ENCODE data around the gene LCMT1. TPM values are rescaled to one million over a fixed set of nuclear protein-coding genes. Genes with fewer than 3 reads are reported as not detected.

The LCMT1 gene
- total RNA-seq, 3 donors from 2014 or later = 26.9 to 38.3 (median 30.4) TPM

- H3K9me3 ChIP-seq = no peaks in the 10 kb centered on the region
- H3K27me3 ChIP-seq = no peaks in the 10 kb centered on the region
- H3K27ac ChIP-seq = no peak overlapping the region
- no peaks in the 10 kb centered on the region for H3K4me1 ChIP-seq
- DNase-seq (ENCODE audit: low spot score in 2 of 2) = no peak
- no peaks in the 10 kb centered on the region for H3K36me3 ChIP-seq
- intact Hi-C loops (cut with DNase I; ENCODE audit: low total_unique reads) = no loop called here
- no peak for TF ChIP-seq POLR2AphosphoS5 (IDR thresholded peaks at IDR 0.05)
- TF ChIP-seq POLR2A (IDR thresholded peaks at IDR 0.05) = no peak
- TF ChIP-seq, protein P1, sequence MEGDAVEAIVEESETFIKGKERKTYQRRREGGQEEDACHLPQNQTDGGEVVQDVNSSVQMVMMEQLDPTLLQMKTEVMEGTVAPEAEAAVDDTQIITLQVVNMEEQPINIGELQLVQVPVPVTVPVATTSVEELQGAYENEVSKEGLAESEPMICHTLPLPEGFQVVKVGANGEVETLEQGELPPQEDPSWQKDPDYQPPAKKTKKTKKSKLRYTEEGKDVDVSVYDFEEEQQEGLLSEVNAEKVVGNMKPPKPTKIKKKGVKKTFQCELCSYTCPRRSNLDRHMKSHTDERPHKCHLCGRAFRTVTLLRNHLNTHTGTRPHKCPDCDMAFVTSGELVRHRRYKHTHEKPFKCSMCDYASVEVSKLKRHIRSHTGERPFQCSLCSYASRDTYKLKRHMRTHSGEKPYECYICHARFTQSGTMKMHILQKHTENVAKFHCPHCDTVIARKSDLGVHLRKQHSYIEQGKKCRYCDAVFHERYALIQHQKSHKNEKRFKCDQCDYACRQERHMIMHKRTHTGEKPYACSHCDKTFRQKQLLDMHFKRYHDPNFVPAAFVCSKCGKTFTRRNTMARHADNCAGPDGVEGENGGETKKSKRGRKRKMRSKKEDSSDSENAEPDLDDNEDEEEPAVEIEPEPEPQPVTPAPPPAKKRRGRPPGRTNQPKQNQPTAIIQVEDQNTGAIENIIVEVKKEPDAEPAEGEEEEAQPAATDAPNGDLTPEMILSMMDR (IDR thresholded peaks at IDR 0.05) = no peak
- H3K4me3 ChIP-seq = no peak overlapping the region
Measured at GRCh38 chr16:25198021-25198420, 86.5 kb downstream of the LCMT1 start.

DNA sequence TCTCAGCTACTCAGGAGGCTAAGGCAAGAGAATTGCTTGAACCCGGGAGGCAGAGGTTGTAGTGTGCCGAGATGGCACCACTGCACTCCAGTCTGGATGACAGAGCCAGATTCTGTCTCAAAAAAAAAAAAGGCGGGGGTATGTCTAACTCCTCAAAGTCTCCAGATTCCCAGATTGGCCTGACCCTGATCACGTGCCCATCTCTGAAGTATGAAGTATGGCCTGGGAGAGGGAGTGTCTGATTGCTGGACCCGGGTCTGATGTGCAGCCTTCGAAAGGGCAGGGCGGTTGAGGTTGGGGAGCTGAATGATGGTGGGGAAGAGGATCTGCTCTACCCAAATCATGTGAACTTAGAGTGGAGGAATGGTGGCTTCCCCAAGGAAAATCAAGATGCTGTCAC lies 87.9 kb downstream of the LCMT1 start:
- Histone ChIP-seq H3K9me3 (no peaks in the 10 kb centered on the region), H3K27ac (no peak overlapping the region), H3K36me3 (no peaks in the 10 kb centered on the region), H3K4me3 (no peak overlapping the region), H3K4me1 (no peaks in the 10 kb centered on the region), H3K27me3 (no peaks in the 10 kb centered on the region)
- TF ChIP-seq, protein P1 (IDR thresholded peaks at IDR 0.05) = no peak
- TF ChIP-seq POLR2A (IDR thresholded peaks at IDR 0.05) = no peak
- no peak for TF ChIP-seq POLR2AphosphoS5 (IDR thresholded peaks at IDR 0.05)
- intact Hi-C loops (cut with DNase I; ENCODE audit: low total_unique reads) = no loop called here
- no peak for DNase-seq (ENCODE audit: low spot score in 2 of 2)

- Histone ChIP-seq H3K36me3 (no peaks in the 10 kb centered on the region), H3K27me3 (no peaks in the 10 kb centered on the region), H3K4me3 (no peak overlapping the region), H3K4me1 (no peaks in the 10 kb centered on the region), H3K9me3 (no peaks in the 10 kb centered on the region), H3K27ac (no peak overlapping the region)
- TF ChIP-seq POLR2A (IDR thresholded peaks at IDR 0.05) = no peak
- no peak for TF ChIP-seq POLR2AphosphoS5 (IDR thresholded peaks at IDR 0.05)
- TF ChIP-seq, protein P1 (IDR thresholded peaks at IDR 0.05) = no peak
- intact Hi-C loops (cut with DNase I; ENCODE audit: low total_unique reads) = no loop called here
- no peak for DNase-seq (ENCODE audit: low spot score in 2 of 2)
Measured at GRCh38 chr16:25210758-25211157, 99.2 kb downstream of the LCMT1 start.

DNA sequence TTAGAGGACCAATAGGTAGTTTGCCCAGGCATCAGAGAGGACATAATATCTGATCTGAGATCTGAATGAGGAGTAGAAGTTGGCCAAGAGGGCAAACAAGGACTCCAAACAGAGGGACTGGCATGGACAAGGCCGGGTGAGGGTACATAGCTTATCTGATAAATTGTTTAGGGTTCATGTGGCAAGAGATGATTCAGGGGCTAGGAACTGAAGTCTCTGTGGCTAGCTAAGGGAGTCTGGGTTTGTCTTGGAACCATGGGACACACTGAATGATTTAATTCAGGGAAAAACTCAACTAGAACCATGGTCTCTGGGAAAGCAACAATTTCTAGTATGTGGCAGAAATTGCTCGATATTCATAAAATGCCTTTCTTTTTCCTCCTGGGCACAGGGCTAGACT lies 101.1 kb downstream of the LCMT1 start:
- H3K27me3 ChIP-seq = no peaks in the 10 kb centered on the region
- no peak for DNase-seq (ENCODE audit: low spot score in 2 of 2)
- H3K36me3 ChIP-seq = no peaks in the 10 kb centered on the region
- intact Hi-C loops (cut with DNase I; ENCODE audit: low total_unique reads) = no loop called here
- H3K27ac ChIP-seq = no peak overlapping the region
- TF ChIP-seq POLR2A (IDR thresholded peaks at IDR 0.05) (no peak), POLR2AphosphoS5 (IDR thresholded peaks at IDR 0.05) (no peak)
- TF ChIP-seq, protein P1 (IDR thresholded peaks at IDR 0.05) = no peak
- no peaks in the 10 kb centered on the region for H3K4me1 ChIP-seq
- no peaks in the 10 kb centered on the region for H3K9me3 ChIP-seq
- no peak overlapping the region for H3K4me3 ChIP-seq

GRCh38 chr16:25213709-25214397 lies 102.3 kb downstream of the LCMT1 start:
- TF ChIP-seq POLR2A (IDR thresholded peaks at IDR 0.05) = no peak
- TF ChIP-seq POLR2AphosphoS5 (IDR thresholded peaks at IDR 0.05) = no peak
- TF ChIP-seq, protein P1 (IDR thresholded peaks at IDR 0.05) = no peak
- no peaks in the 10 kb centered on the region for H3K4me1 ChIP-seq
- no peak overlapping the region for H3K27ac ChIP-seq
- no peaks in the 10 kb centered on the region for H3K27me3 ChIP-seq
- no peaks in the 10 kb centered on the region for H3K36me3 ChIP-seq
- intact Hi-C loops (cut with DNase I; ENCODE audit: low total_unique reads) = no loop called here
- no peak overlapping the region for H3K4me3 ChIP-seq
- H3K9me3 ChIP-seq = no peaks in the 10 kb centered on the region
- DNase-seq (ENCODE audit: low spot score in 2 of 2) = no peak

Data from breast epithelium (tissue), 4 donors.